PFSK-1 (cell line): ENCODE data around the gene RBPJL.

Experiments used
- FOXP2 ChIP-seq: optimal IDR thresholded peaks from 2 replicates; pipeline ENCODE3; 2011; ENCODE audit warnings: borderline replicate concordance, control low read depth, inconsistent platforms; ENCODE audit not compliant: insufficient read depth; ENCODE audit errors: extremely low read length, extremely low read depth
- POLR2AphosphoS5 ChIP-seq: IDR thresholded peaks from 2 replicates; pipeline ENCODE4 v1.6.1; 2012; ENCODE audit warnings: low read depth, mild to moderate bottlenecking, control low read depth, low read length, moderate library complexity
- SIN3A ChIP-seq: IDR thresholded peaks from 2 replicates; pipeline ENCODE4 v1.6.1; 2012; ENCODE audit warnings: mild to moderate bottlenecking, low read length, moderate library complexity, borderline replicate concordance; ENCODE audit not compliant: insufficient read depth
- TAF1 ChIP-seq: IDR thresholded peaks from 2 replicates; pipeline ENCODE4 v1.6.1; 2012; ENCODE audit warnings: low read length, control low read depth, borderline replicate concordance; ENCODE audit not compliant: insufficient read depth
- TF ChIP-seq, protein P1 (sequence below), 2 experiments: IDR thresholded peaks; 2 replicates each; pipeline versions ENCODE4 v1.6.1 to v1.8.0; 2011 to 2012; ENCODE audit warnings: low read depth in 2 of 2, low read length in 2 of 2, control low read depth in 1 of 2, inconsistent platforms in 1 of 2, mild to moderate bottlenecking in 1 of 2, moderate library complexity in 1 of 2; ENCODE audit not compliant: insufficient read depth in 1 of 2

Gene RBPJL

DNA sequence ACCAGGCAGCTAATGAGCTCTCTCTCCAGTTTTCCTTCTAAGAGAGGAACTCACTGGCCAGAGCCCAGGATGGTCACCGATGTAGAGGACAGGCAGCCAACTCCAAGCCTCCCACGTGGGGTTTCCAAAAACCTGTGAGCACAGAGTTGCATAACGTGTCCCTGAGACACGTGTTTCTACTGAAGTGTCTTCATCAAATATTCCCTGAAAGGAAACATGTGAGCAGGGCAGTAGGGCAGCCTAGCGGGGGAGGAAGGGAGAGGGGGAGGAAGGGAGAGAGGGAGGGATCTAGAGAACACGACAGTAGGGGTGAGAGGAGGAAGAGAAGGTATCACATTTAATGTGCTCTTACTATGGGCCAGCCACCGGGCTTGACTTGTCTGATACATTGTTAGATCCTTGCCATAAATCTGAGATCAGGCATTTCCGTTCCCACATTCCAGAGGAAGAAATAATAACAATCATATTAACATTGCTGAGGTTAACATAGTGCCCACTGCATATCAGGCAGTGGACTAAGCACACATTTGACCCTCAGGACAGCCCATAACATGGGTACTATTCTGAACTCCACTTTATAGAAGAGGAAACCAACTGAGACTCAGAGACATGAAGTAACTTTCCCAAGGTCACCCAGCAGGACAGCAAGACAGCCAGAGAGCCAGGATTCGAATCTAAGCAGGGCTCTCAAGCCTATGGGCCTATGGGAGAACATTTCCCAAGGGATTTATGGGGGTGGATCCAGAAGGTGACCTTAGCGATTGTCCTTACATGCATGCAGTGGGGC, 51.8 kb downstream of the RBPJL start:
- TF ChIP-seq, protein P1, sequence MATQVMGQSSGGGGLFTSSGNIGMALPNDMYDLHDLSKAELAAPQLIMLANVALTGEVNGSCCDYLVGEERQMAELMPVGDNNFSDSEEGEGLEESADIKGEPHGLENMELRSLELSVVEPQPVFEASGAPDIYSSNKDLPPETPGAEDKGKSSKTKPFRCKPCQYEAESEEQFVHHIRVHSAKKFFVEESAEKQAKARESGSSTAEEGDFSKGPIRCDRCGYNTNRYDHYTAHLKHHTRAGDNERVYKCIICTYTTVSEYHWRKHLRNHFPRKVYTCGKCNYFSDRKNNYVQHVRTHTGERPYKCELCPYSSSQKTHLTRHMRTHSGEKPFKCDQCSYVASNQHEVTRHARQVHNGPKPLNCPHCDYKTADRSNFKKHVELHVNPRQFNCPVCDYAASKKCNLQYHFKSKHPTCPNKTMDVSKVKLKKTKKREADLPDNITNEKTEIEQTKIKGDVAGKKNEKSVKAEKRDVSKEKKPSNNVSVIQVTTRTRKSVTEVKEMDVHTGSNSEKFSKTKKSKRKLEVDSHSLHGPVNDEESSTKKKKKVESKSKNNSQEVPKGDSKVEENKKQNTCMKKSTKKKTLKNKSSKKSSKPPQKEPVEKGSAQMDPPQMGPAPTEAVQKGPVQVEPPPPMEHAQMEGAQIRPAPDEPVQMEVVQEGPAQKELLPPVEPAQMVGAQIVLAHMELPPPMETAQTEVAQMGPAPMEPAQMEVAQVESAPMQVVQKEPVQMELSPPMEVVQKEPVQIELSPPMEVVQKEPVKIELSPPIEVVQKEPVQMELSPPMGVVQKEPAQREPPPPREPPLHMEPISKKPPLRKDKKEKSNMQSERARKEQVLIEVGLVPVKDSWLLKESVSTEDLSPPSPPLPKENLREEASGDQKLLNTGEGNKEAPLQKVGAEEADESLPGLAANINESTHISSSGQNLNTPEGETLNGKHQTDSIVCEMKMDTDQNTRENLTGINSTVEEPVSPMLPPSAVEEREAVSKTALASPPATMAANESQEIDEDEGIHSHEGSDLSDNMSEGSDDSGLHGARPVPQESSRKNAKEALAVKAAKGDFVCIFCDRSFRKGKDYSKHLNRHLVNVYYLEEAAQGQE (IDR thresholded peaks at IDR 0.05; ENCODE audit: insufficient read depth in 1 of 2, low read depth in 2 of 2, low read length in 2 of 2): no peak
- TF ChIP-seq SIN3A (peak; percentile 29; the same call in 1 of the 2 replicates), FOXP2 (no peak), POLR2AphosphoS5 (peak; percentile 16; the same call in 1 of the 2 replicates), TAF1 (no peak)

DNA sequence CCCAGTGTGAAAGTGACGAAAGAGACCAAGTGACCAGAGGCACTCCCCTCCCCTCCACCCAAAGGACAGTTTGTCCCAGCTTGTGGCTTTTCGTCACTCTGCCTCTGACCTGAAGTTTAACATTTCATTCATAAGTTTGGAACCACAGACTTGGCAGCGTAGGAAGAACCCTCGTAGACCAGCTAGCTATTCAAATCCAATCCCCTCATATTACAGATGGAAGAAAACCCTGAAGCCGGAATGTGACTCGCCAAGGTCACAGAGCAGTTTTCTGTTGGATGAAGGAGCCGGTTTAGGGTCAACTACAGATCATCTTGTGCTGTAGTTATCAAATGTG, 52.4 kb downstream of the RBPJL start:
- TF ChIP-seq TAF1 (no peak), POLR2AphosphoS5 (no peak), SIN3A (no peak), FOXP2 (no peak)
- TF ChIP-seq, protein P1 (IDR thresholded peaks at IDR 0.05; ENCODE audit: insufficient read depth in 1 of 2, low read depth in 2 of 2, low read length in 2 of 2): no peak

DNA sequence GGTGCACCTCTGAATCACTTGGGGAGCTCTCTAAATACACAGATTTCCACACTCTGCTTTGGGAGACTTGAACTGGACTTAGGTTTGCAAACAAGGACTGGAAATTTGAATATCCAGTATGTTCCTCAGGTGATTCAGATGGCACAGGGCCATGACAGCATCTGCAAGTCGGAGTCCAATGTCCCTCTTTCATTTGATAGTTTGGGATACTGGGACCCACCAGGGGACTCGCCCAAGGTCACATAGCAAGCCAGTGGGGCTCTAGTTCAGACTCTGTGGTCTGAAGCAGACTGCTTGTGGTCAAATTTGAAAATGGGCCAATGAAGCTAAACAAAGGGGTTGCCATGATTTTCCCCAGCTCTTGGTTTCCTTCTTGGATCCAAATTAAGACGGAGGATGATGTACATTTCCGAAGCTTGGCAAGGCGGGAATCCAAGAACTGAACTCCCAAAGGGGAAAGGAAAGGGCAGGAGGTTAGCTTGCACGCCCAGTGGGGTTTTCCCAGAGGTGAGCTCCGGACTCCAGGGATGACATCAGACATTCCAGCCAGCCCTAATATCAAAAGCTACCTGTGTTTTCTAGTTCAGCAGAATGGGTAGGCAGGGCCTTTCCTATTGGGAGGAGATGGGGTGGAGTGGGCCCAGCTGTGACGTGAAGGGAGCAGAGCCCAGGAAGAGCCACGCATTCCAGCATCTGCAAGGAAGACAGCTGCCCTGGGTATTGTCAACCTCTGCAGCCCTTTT, 52.9 kb downstream of the RBPJL start:
- TF ChIP-seq POLR2AphosphoS5 (no peak), SIN3A (no peak), TAF1 (no peak), FOXP2 (no peak)
- TF ChIP-seq, protein P1 (IDR thresholded peaks at IDR 0.05; ENCODE audit: insufficient read depth in 1 of 2, low read depth in 2 of 2, low read length in 2 of 2): no peak

DNA sequence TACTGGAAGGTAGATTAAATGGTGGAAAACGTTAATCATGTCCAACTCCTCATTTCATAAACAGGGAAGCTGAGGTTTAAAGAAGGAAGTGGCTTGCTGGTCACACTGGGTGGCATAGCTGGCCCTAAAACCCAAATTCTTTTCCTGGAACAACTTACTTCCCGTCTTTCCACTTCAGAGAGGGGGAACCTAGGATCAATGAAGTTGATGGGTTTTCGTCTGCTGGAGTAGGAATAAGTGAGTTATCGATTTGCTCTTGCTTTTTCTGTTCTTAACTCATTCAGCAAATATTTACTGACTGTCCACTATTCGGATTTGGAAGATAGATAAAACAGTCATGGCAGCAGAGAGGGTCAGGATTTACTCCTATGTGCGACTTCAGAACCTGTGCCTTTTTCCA, 55.2 kb downstream of the RBPJL start:
- no peak for TF ChIP-seq SIN3A
- TF ChIP-seq, protein P1 (IDR thresholded peaks at IDR 0.05; ENCODE audit: insufficient read depth in 1 of 2, low read depth in 2 of 2, low read length in 2 of 2): no peak
- no peak for TF ChIP-seq TAF1
- no peak for TF ChIP-seq FOXP2
- no peak for TF ChIP-seq POLR2AphosphoS5
